ENCODE data around the gene PRPF19.
A peak's percentile ranks its signal among the peaks of the same experiment; 100 is the strongest.

The PRPF19 gene

DNA sequence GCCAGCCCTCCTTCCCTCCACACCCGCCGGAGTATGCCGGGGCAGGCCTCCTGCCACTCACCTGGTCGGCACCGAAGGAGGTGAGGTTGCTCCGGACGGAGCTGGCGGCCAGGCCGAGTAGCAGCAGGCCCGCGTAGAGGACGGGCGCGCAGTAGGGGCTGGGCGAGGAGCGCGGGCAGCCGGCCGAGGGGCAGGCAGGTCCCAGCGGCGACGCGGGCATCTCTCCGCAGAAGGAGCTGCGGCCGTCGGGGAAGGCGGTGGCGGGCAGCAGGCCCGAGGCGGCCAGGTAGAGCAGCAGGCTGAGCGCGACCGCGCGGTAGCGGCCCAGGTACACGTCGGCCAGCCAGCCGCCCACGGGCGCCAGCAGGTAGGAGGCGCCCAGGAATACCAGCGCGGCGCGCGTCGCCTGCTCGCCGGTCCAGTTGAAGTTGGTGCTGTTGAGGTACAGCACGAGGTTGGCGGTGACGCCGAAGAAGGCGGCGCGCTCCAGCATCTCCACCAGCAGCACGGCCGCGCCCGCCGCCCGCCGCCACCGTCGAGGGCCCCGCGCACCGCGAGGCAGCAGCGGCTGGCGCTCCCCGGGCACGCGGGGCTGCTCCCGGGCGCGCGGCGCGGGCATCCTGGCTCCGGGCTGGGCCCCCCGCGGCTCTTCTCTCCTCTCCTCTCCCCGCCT is 44.7 kb upstream of the PRPF19 start:
- peak overlapping the region; percentile 65 for H3K4me3 ChIP-seq (ENCODE audit: insufficient read length, low read depth)

GRCh38 chr11:60950024-60950423 is 43.6 kb upstream of the PRPF19 start:
- Histone ChIP-seq H3K4me1 (ENCODE audit: insufficient read depth, insufficient read length) (peaks cover 17% of the 10 kb centered on the region), H3K4me3 (ENCODE audit: insufficient read length, low read depth) (no peak overlapping the region), H3K9ac (ENCODE audit: insufficient read length, low read depth) (no peak overlapping the region), H3K9me3 (ENCODE audit: insufficient read depth, low read length) (no peaks in the 10 kb centered on the region), H3K36me3 (ENCODE audit: insufficient read depth, insufficient read length, low read length) (no peaks in the 10 kb centered on the region), H3K27me3 (ENCODE audit: insufficient read depth, insufficient read length) (peaks cover 15% of the 10 kb centered on the region)
- TF ChIP-seq SUZ12 (IDR thresholded peaks at IDR 0.05; ENCODE audit: extremely low read depth, insufficient read depth, insufficient read length) = no peak
- TF ChIP-seq ZNF274 (IDR thresholded peaks at IDR 0.05; ENCODE audit: low read depth, low read length) = no peak
- no peak for TF ChIP-seq YY1 (IDR thresholded peaks at IDR 0.05; ENCODE audit: insufficient read depth, insufficient read length)
- no peak for DNase-seq (ENCODE audit: low read depth, low spot score)

More for the DNA sequence above, 44.7 kb upstream of the PRPF19 start:
- no peaks in the 10 kb centered on the region for H3K9me3 ChIP-seq (ENCODE audit: insufficient read depth, low read length)
- H3K4me1 ChIP-seq (ENCODE audit: insufficient read depth, insufficient read length) = peaks cover 17% of the 10 kb centered on the region
- no peak for DNase-seq (ENCODE audit: low read depth, low spot score)
- peak overlapping the region; percentile 79 for H3K9ac ChIP-seq (ENCODE audit: insufficient read length, low read depth)
- no peaks in the 10 kb centered on the region for H3K36me3 ChIP-seq (ENCODE audit: insufficient read depth, insufficient read length, low read length)
- TF ChIP-seq YY1 (IDR thresholded peaks at IDR 0.05; ENCODE audit: insufficient read depth, insufficient read length) = no peak
- TF ChIP-seq SUZ12 (IDR thresholded peaks at IDR 0.05; ENCODE audit: extremely low read depth, insufficient read depth, insufficient read length) = no peak
- no peak for TF ChIP-seq ZNF274 (IDR thresholded peaks at IDR 0.05; ENCODE audit: low read depth, low read length)
- H3K27me3 ChIP-seq (ENCODE audit: insufficient read depth, insufficient read length) = peaks cover 15% of the 10 kb centered on the region

DNA sequence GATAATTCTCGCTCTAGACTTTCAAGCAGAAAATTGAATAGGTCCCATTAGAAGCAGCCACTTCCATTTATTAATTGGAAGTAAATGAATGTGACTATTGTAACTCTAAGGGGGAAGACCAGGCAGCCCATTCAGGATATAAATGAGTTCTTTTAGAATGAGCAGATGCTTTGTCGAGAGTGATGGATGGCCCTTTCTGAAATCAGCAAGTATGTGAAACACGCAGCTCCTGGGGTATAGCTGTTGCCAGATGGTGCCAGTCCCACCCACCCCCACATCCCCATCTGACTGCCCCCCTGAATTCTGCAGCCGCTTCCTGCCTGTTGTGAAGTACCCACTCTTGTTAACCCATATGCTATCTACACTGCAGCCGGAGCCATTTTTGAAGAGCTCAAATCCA is 41.9 kb upstream of the PRPF19 start:
- H3K9me3 ChIP-seq (ENCODE audit: insufficient read depth, low read length) = no peaks in the 10 kb centered on the region
- no peak overlapping the region for H3K9ac ChIP-seq (ENCODE audit: insufficient read length, low read depth)
- H3K36me3 ChIP-seq (ENCODE audit: insufficient read depth, insufficient read length, low read length) = no peaks in the 10 kb centered on the region
- TF ChIP-seq ZNF274 (IDR thresholded peaks at IDR 0.05; ENCODE audit: low read depth, low read length) (no peak), SUZ12 (IDR thresholded peaks at IDR 0.05; ENCODE audit: extremely low read depth, insufficient read depth, insufficient read length) (no peak), YY1 (IDR thresholded peaks at IDR 0.05; ENCODE audit: insufficient read depth, insufficient read length) (no peak)
- H3K4me3 ChIP-seq (ENCODE audit: insufficient read length, low read depth) = no peak overlapping the region
- peaks cover 12% of the 10 kb centered on the region for H3K27me3 ChIP-seq (ENCODE audit: insufficient read depth, insufficient read length)
- peaks cover 12% of the 10 kb centered on the region for H3K4me1 ChIP-seq (ENCODE audit: insufficient read depth, insufficient read length)
- no peak for DNase-seq (ENCODE audit: low read depth, low spot score)

DNA sequence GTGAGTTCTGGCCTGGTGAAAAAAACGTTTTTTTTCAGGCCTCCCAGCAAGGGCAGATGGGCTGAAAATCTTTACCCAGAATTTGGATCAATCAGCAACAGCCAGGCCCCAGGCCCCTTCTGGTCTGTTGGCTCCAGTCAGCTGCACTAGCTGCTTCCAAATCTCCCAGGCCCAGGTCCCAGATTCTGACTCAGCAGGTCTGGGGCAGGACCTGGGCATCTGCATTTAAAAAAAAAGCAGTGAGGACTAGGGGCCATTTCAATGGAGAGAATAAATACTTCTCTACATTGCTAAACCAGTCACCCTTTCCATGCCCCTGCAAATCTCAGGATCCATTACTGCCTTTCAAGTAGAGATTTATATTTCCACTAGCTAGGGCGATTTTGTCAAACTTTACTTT is 41.3 kb upstream of the PRPF19 start:
- Histone ChIP-seq H3K9me3 (ENCODE audit: insufficient read depth, low read length) (no peaks in the 10 kb centered on the region), H3K4me3 (ENCODE audit: insufficient read length, low read depth) (no peak overlapping the region), H3K4me1 (ENCODE audit: insufficient read depth, insufficient read length) (peaks cover 12% of the 10 kb centered on the region), H3K9ac (ENCODE audit: insufficient read length, low read depth) (no peak overlapping the region), H3K27me3 (ENCODE audit: insufficient read depth, insufficient read length) (peaks cover 12% of the 10 kb centered on the region), H3K36me3 (ENCODE audit: insufficient read depth, insufficient read length, low read length) (no peaks in the 10 kb centered on the region)
- TF ChIP-seq SUZ12 (IDR thresholded peaks at IDR 0.05; ENCODE audit: extremely low read depth, insufficient read depth, insufficient read length) (no peak), ZNF274 (IDR thresholded peaks at IDR 0.05; ENCODE audit: low read depth, low read length) (no peak), YY1 (IDR thresholded peaks at IDR 0.05; ENCODE audit: insufficient read depth, insufficient read length) (no peak)
- DNase-seq (ENCODE audit: low read depth, low spot score) = no peak

DNA sequence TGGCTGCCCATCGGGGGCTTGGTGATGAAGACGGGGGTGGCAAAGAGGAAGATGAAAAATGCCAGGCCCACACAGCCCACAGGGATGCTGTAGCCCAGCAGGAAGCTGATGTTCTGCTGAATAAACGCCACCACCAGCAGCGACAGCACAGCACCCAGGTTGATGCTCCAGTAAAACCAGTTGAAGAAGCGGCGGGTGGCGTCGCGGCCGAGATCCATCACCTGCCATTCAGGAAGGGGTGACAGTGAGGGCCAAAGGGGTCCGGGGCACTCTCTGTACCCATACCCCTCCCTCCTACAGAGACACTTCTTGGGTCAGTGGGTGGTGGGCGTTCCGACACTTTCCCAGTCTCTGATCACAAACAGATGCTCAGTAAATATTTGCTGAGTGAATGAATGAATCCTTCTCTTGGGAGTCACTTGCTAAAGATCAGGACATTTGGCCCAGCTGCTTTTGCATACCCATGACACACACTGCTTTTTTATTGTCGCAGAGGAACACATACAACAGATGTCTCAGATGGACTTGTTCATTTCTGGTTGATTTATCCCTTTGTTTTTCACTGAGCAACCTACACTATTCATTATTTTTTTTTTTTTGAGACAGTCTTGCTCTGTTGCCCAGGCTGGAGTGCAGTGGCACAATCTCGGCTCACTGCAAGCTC is 40.3 kb upstream of the PRPF19 start:
- H3K4me1 ChIP-seq (ENCODE audit: insufficient read depth, insufficient read length) = peaks cover 7% of the 10 kb centered on the region
- peaks cover 3% of the 10 kb centered on the region for H3K36me3 ChIP-seq (ENCODE audit: insufficient read depth, insufficient read length, low read length)
- no peak for TF ChIP-seq SUZ12 (IDR thresholded peaks at IDR 0.05; ENCODE audit: extremely low read depth, insufficient read depth, insufficient read length)
- TF ChIP-seq YY1 (IDR thresholded peaks at IDR 0.05; ENCODE audit: insufficient read depth, insufficient read length) = no peak
- TF ChIP-seq ZNF274 (IDR thresholded peaks at IDR 0.05; ENCODE audit: low read depth, low read length) = no peak
- H3K9ac ChIP-seq (ENCODE audit: insufficient read length, low read depth) = no peak overlapping the region
- H3K27me3 ChIP-seq (ENCODE audit: insufficient read depth, insufficient read length) = peaks cover 12% of the 10 kb centered on the region
- no peak overlapping the region for H3K4me3 ChIP-seq (ENCODE audit: insufficient read length, low read depth)
- DNase-seq (ENCODE audit: low read depth, low spot score) = no peak
- H3K9me3 ChIP-seq (ENCODE audit: insufficient read depth, low read length) = no peaks in the 10 kb centered on the region

DNA sequence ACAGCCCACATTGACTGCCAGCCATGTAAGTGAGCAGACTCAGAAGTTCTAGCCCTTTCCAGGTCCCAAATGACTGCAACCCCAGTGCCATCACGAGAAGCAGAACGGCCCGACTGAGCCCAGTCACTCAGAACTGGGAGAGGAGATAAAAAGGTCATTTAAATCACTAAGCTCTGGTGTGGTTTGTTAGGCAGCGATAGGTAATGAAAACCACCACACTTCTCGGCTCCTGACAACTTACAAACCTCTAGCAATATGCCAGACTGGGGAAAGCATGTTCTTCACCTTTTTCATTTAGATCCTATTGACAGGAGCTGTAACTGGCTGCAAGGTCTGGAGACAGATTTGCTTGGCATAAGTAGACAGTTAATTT is 38.9 kb upstream of the PRPF19 start:
- H3K9me3 ChIP-seq (ENCODE audit: insufficient read depth, low read length) = no peaks in the 10 kb centered on the region
- no peak for DNase-seq (ENCODE audit: low read depth, low spot score)
- H3K4me1 ChIP-seq (ENCODE audit: insufficient read depth, insufficient read length) = peaks cover 7% of the 10 kb centered on the region
- no peak overlapping the region for H3K4me3 ChIP-seq (ENCODE audit: insufficient read length, low read depth)
- no peak overlapping the region for H3K9ac ChIP-seq (ENCODE audit: insufficient read length, low read depth)
- H3K36me3 ChIP-seq (ENCODE audit: insufficient read depth, insufficient read length, low read length) = peaks cover 3% of the 10 kb centered on the region
- peaks cover 2% of the 10 kb centered on the region for H3K27me3 ChIP-seq (ENCODE audit: insufficient read depth, insufficient read length)
- TF ChIP-seq ZNF274 (IDR thresholded peaks at IDR 0.05; ENCODE audit: low read depth, low read length) (no peak), SUZ12 (IDR thresholded peaks at IDR 0.05; ENCODE audit: extremely low read depth, insufficient read depth, insufficient read length) (no peak), YY1 (IDR thresholded peaks at IDR 0.05; ENCODE audit: insufficient read depth, insufficient read length) (no peak)

DNA sequence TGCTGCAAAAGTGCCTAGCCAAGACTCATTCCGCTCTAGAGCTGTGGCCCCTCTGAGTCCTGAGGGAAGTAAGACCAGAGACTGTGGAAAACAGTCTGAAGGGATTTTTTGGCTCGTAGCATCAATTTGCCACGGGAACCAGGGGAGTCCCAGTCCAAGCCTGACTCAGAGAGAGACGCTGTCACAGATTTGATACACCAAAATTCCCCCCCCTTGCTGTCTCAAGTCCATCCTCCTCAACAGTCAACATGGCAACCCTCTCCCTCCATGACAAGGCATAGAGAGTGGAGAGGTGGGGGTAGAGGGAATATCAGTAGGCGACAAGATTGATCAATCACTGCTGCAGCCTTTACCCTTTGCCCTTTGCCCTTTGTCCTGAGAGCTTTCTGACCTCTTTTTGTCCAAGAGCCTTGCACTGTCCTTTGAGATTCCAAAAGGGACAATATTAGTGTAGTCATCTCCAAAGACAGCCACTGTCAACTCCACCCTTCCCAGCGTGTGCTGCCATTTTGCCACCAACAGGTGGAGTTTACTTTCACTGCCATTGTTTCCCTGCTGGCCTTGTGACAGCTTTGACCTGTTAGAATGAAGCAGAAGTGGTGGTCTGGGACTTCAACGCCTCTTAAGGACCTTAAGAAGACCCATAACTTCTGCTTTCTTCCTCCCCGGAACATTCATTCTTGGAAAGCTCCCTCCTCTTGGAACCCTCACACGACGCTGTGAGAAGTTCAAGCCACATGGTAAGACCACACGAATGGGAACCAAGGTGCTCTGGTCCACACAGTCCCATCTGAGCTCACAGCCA is 38.3 kb upstream of the PRPF19 start:
- TF ChIP-seq YY1 (IDR thresholded peaks at IDR 0.05; ENCODE audit: insufficient read depth, insufficient read length) = no peak
- TF ChIP-seq SUZ12 (IDR thresholded peaks at IDR 0.05; ENCODE audit: extremely low read depth, insufficient read depth, insufficient read length) = no peak
- TF ChIP-seq ZNF274 (IDR thresholded peaks at IDR 0.05; ENCODE audit: low read depth, low read length) = no peak
- no peak overlapping the region for H3K9ac ChIP-seq (ENCODE audit: insufficient read length, low read depth)
- no peaks in the 10 kb centered on the region for H3K27me3 ChIP-seq (ENCODE audit: insufficient read depth, insufficient read length)
- H3K4me1 ChIP-seq (ENCODE audit: insufficient read depth, insufficient read length) = peaks cover 4% of the 10 kb centered on the region
- H3K9me3 ChIP-seq (ENCODE audit: insufficient read depth, low read length) = no peaks in the 10 kb centered on the region
- H3K4me3 ChIP-seq (ENCODE audit: insufficient read length, low read depth) = no peak overlapping the region
- peaks cover 3% of the 10 kb centered on the region for H3K36me3 ChIP-seq (ENCODE audit: insufficient read depth, insufficient read length, low read length)
- no peak for DNase-seq (ENCODE audit: low read depth, low spot score)

Measured in NT2/D1 (cell line).